A549 (cell line): ENCODE results near the gene PCDH11Y. TPM values are rescaled to one million over a fixed set of nuclear protein-coding genes. Genes with fewer than 3 reads are reported as not detected.
A peak's percentile ranks its signal among the peaks of the same experiment; 100 is the strongest.
"Not testable (repeated sequence)": the region's sequence is repeated elsewhere in the genome, so short reads cannot be mapped to it uniquely, and the experiment has no call there.

Experiments
- ATAC-seq, 2 experiments: fragments of 200-7000 bp in 1 of 2; fragments of >200 bp in 1 of 2; cut with Nextera tagmentation in 1 of 2; cut with Tn5 transposase in 1 of 2; 3 replicates each; pipeline versions ENCODE4 v1.8.0 to v1.9.1; 2018 to 2020; ENCODE audit warnings: mild to moderate bottlenecking in 1 of 2, moderate library complexity in 1 of 2
- CTCF ChIA-PET: fragments of 300-600 bp; sonication (Branson Sonifier 250); formaldehyde crosslinking; extraction: SDS; loops from one replicate; lab custom pipeline; 2021; ENCODE audit warnings: antibody characterized with exemption, inconsistent platforms; lab: Yijun Ruan, JAX
- POLR2A ChIA-PET: fragments of 350-600 bp; formaldehyde crosslinking; extraction: SDS; loops from one replicate; lab custom pipeline; 2021; ENCODE audit warnings: antibody characterized with exemption, inconsistent platforms; lab: Yijun Ruan, JAX
- DNase-seq, 2 experiments: peaks; one replicate each; pipeline versions ENCODE4 v3.0.0 to v3.0.0-alpha.2; 2011 to 2016; ENCODE audit warnings: low read depth in 1 of 2, low spot score in 1 of 2
- FAIRE-seq: peaks from 2 replicates; lab custom pipeline; 2011; peaks lifted over from hg19 to GRCh38; lab: Jason Lieb, UNC
- H3K27ac ChIP-seq, 2 experiments: fragments of >200 bp; sonication (Bioruptor Twin); formaldehyde crosslinking; 3 replicates each; pipeline ENCODE4 v1.5.1; 2016 to 2017
- H3K4me1 ChIP-seq: fragments of >200 bp; sonication (Bioruptor Twin); formaldehyde crosslinking; 3 replicates; pipeline ENCODE4 v1.6.1; 2016
- H3K4me2 ChIP-seq: fragments of >200 bp; sonication (Bioruptor Twin); formaldehyde crosslinking; 3 replicates; pipeline ENCODE4 v1.6.1; 2016
- H3K4me3 ChIP-seq: fragments of >200 bp; sonication (Bioruptor Twin); formaldehyde crosslinking; 3 replicates; pipeline ENCODE4 v1.5.1; 2016
- H3K9me3 ChIP-seq: fragments of >200 bp; sonication (Bioruptor Twin); formaldehyde crosslinking; 3 replicates; pipeline ENCODE4 v1.6.1; 2016
- WGBS: methylation state at CpG from one replicate; pipeline ENCODE4 v1.1.6; 2017; ENCODE audit errors: missing lambda C conversion rate; 5-methylcytosine and 5-hydroxymethylcytosine counted together
- polyA minus RNA-seq: library from RNA; depleted of rRNA, polyadenylated mRNA; stranded (reverse); fragments of >200 nt; gene quantifications from 2 replicates; pipeline ENCODE4 v1.2.3, GENCODE V29; 2011; rRNA and poly(A)+ RNA removed
- polyA plus RNA-seq, 4 experiments: library from polyadenylated mRNA; depleted of rRNA in 3 of 4; stranded (reverse); fragments of >200 nt; fragmentation: RNase III in 1 of 4; extraction: RNeasy Plus Mini Kit Qiagen cat#74134 plus additional on column Dnase treatment in 1 of 4; gene quantifications; 2 replicates in 3 of 4; 3 replicates in 1 of 4; pipeline ENCODE4 v1.2.3, GENCODE V29; 2011 to 2017

PCDH11Y gene, protein sequence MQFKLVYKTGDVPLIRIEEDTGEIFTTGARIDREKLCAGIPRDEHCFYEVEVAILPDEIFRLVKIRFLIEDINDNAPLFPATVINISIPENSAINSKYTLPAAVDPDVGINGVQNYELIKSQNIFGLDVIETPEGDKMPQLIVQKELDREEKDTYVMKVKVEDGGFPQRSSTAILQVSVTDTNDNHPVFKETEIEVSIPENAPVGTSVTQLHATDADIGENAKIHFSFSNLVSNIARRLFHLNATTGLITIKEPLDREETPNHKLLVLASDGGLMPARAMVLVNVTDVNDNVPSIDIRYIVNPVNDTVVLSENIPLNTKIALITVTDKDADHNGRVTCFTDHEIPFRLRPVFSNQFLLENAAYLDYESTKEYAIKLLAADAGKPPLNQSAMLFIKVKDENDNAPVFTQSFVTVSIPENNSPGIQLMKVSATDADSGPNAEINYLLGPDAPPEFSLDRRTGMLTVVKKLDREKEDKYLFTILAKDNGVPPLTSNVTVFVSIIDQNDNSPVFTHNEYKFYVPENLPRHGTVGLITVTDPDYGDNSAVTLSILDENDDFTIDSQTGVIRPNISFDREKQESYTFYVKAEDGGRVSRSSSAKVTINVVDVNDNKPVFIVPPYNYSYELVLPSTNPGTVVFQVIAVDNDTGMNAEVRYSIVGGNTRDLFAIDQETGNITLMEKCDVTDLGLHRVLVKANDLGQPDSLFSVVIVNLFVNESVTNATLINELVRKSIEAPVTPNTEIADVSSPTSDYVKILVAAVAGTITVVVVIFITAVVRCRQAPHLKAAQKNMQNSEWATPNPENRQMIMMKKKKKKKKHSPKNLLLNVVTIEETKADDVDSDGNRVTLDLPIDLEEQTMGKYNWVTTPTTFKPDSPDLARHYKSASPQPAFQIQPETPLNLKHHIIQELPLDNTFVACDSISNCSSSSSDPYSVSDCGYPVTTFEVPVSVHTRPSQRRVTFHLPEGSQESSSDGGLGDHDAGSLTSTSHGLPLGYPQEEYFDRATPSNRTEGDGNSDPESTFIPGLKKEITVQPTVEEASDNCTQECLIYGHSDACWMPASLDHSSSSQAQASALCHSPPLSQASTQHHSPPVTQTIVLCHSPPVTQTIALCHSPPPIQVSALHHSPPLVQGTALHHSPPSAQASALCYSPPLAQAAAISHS (N-terminal part only)
- 0.01 TPM in 1 of 2 replicates, not detected in the other for polyA plus RNA-seq (2011; rRNA removed)
- polyA plus RNA-seq (2012; cell fraction: cytosol; rRNA removed), result not detected in 2 replicates
- polyA plus RNA-seq (2012; cell fraction: nucleus; rRNA removed), result not detected in 2 replicates
- not detected in 3 replicates for polyA plus RNA-seq (2017; fragmentation: RNase III; extraction: RNeasy Plus Mini Kit Qiagen cat#74134 plus additional on column Dnase treatment)
- polyA minus RNA-seq, result not detected in 2 replicates

GRCh38 chrY:5000057-5000456 lies at the start of gene PCDH11Y:
Gene PCDH11Y (plus strand): TSS chrY:5000296. CDS start chrY:5057100, 56,804 bp downstream.
- FAIRE-seq, CTCF ChIA-PET, H3K4me3 ChIP-seq, H3K27ac ChIP-seq, H3K9me3 ChIP-seq, H3K4me1 ChIP-seq, POLR2A ChIA-PET, H3K4me2 ChIP-seq, DNase-seq: not testable (repeated sequence)
- peak in 1 of 2 experiments; percentile 49; a peak in 3 of 6 replicates for ATAC-seq
- WGBS, result no CpG with 5 or more reads among the region's 21 CpGs

DNA sequence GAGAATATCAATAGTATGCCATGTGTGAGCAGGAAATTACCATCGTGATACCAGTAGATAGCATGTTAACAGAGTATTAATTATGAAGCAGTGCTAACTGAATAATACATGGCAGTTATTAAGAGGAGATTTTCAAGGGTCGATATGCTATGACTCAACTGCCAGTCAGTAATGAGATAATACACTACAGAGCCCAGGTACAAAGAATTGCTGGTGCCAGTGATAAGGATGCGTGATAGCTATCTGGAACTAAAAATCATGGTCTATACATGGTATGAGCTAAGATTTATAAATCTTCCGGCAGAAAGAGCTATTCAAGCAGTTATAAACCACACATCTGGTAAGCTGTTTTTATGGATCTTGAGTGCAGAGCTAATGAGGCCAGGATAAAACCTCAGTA lies 32.2 kb upstream of the PCDH11Y start:
- H3K4me3 ChIP-seq, H3K9me3 ChIP-seq, CTCF ChIA-PET, DNase-seq, H3K4me2 ChIP-seq, POLR2A ChIA-PET, H3K27ac ChIP-seq, ATAC-seq, H3K4me1 ChIP-seq: not testable (repeated sequence)
- FAIRE-seq, result peak; percentile 43
- no CpG with 5 or more reads among the region's 4 CpGs for WGBS

DNA sequence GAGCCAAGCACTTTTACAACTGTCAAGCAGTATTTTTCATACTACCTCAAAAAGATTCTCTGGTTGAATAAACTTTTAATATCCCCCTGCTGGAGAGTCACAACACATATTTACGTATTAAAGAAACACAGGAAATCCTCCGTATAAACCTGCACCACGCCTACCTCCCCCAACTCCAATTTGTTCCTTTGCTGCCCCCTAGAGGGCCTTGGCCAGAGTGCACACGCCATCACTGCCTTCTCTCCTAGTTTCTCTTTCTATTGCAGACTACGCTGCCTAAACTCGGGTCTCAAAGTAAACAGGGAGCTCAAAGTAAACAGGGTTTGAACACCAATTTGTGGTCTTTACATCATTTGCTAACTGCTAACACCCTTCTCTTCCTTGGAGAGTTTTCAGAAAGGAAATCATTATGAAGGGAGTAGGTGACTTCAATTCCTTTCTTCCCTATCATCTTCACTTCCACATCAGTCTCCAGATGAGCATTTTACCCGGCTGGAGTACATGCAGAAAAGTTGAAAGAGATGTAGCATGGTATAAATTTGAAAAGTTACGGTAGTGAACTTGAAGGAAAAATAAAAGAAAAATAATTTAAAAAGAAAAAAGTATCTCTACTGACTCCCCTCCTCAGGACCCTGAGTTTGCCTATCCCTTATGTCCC lies 8.2 kb upstream of the PCDH11Y start:
- H3K4me3 ChIP-seq, H3K9me3 ChIP-seq, H3K4me1 ChIP-seq, CTCF ChIA-PET, POLR2A ChIA-PET, DNase-seq, H3K27ac ChIP-seq, H3K4me2 ChIP-seq, FAIRE-seq: not testable (repeated sequence)
- peak; percentile 92 to 94; a peak in 5 of 6 replicates for ATAC-seq
- WGBS, result 0% methylated on average over 3 of the region's 8 CpGs

DNA sequence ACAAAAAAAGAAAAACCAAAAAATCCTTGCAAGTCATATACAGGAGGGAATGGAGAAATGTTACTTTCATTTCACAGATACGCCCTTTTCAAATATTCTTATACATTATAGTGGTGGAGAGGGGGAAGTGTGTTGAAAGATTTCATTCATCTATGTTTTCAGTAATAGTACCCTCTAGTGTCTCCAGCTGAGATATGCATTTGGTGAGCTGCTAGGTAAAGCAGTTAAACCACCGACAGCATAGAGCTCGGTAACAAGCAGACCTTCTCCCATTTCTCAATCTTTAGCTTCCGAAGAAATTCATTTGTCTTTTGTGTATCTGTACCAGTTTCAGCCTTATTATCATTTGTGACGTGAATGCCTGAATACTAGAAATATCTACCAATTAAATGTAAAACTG lies 5.2 kb upstream of the PCDH11Y start:
- peak; percentile 76 for FAIRE-seq
- H3K9me3 ChIP-seq, H3K4me2 ChIP-seq, POLR2A ChIA-PET, ATAC-seq, CTCF ChIA-PET, DNase-seq, H3K4me3 ChIP-seq, H3K27ac ChIP-seq, H3K4me1 ChIP-seq: not testable (repeated sequence)
- whole genome bisulfite sequencing, result 2% methylated on average over 5 of the region's 5 CpGs

- ATAC-seq, DNase-seq, H3K9me3 ChIP-seq, POLR2A ChIA-PET, H3K4me2 ChIP-seq, FAIRE-seq, CTCF ChIA-PET, H3K4me1 ChIP-seq, H3K27ac ChIP-seq, H3K4me3 ChIP-seq: not testable (repeated sequence)
- WGBS, result 51% methylated on average over 3 of the region's 55 CpGs
Observed at GRCh38 chrY:5002476-5003184, 2.5 kb downstream of the PCDH11Y start.

- FAIRE-seq, ATAC-seq, H3K27ac ChIP-seq, CTCF ChIA-PET, DNase-seq, H3K4me2 ChIP-seq, H3K4me1 ChIP-seq, H3K4me3 ChIP-seq, POLR2A ChIA-PET, H3K9me3 ChIP-seq: not testable (repeated sequence)
Observed at GRCh38 chrY:5038972-5039523, 39.0 kb downstream of the PCDH11Y start.

DNA sequence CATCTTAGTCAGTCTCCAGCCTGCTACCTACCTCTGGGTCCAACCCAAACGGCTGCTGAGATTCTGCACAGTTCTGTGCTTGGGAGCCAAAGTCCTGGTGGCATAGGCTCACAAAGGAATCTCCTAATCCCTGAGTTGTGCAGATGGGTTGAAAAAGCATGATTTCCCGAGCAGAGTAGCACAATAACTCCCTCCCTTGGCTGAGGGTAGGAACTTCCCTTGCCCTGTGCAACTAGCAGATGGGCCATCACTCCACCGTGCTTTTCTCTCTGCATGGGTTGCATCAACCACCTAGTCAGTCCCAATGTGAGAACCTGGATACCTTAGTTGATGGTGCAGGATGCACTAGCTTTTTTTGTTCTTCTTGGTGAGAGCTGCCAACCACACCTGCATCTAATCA lies 82.9 kb downstream of the PCDH11Y start:
- H3K4me1 ChIP-seq, H3K4me3 ChIP-seq, H3K4me2 ChIP-seq, ATAC-seq, CTCF ChIA-PET, POLR2A ChIA-PET, FAIRE-seq, H3K9me3 ChIP-seq, DNase-seq, H3K27ac ChIP-seq: not testable (repeated sequence)
- 0% methylated on average over 2 of the region's 3 CpGs for WGBS

GRCh38 chrY:5182998-5183397 lies 182.9 kb downstream of the PCDH11Y start:
- H3K27ac ChIP-seq, DNase-seq, FAIRE-seq, ATAC-seq, CTCF ChIA-PET, H3K9me3 ChIP-seq, H3K4me3 ChIP-seq, H3K4me2 ChIP-seq, H3K4me1 ChIP-seq, POLR2A ChIA-PET: not testable (repeated sequence)
- 4% methylated on average over 2 of the region's 2 CpGs for WGBS

DNA sequence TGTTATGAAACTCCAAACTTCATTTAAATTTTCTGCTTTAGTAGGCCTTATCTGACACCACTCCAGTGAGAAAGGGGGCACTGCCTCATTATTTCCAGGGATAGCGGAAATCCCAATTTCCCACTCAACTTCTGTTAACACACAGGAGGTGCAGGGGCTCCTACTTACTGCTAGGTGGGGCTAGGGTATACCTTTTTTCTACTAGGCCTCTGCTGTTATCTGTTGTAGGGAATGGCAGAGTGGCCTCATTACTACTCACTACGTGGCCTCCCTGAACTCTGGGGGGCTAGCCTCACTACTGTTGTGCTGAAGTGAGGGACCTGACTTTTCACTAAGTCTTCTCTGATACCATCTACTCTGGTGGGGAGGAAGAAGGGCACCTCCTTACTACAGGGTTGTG lies 215.0 kb downstream of the PCDH11Y start:
- H3K4me2 ChIP-seq, H3K27ac ChIP-seq, POLR2A ChIA-PET, DNase-seq, H3K9me3 ChIP-seq, H3K4me3 ChIP-seq, ATAC-seq, CTCF ChIA-PET, H3K4me1 ChIP-seq, FAIRE-seq: not testable (repeated sequence)
- WGBS, result 0% methylated on average over 2 of the region's 2 CpGs
